MM.1S (cell line): ENCODE results near the gene RAB7A.

Source experiments
- DNase-seq: peaks from one replicate; pipeline ENCODE4 v3.0.0-alpha.2; 2015
- H2AFZ ChIP-seq: fragments of 300-600 bp; sonication (generic); 2 replicates; pipeline ENCODE4 v1.6.0; 2016; ENCODE audit warnings: antibody characterized with exemption, low read length
- H3F3A ChIP-seq: fragments of 300-600 bp; sonication (generic); 2 replicates; pipeline ENCODE4 v1.6.1; 2016; ENCODE audit warnings: mild to moderate bottlenecking, antibody characterized with exemption, low read length, moderate library complexity, mixed read lengths; ENCODE audit not compliant: insufficient read depth
- H3K27ac ChIP-seq: fragments of 300-600 bp; sonication (generic); 2 replicates; pipeline ENCODE4 v1.5.1; 2016; ENCODE audit warnings: mild to moderate bottlenecking, low read length
- H3K27me3 ChIP-seq: fragments of 300-600 bp; sonication (generic); replicated peaks from 2 replicates; pipeline ENCODE4 v1.6.0; 2016; ENCODE audit warnings: low read length; ENCODE audit not compliant: insufficient read depth
- H3K36me3 ChIP-seq: fragments of 300-600 bp; sonication (generic); replicated peaks from 2 replicates; pipeline ENCODE4 v1.6.1; 2016; ENCODE audit warnings: mild to moderate bottlenecking, low read length, mixed read lengths; ENCODE audit not compliant: insufficient read depth
- H3K4me1 ChIP-seq: fragments of 300-600 bp; sonication (generic); 2 replicates; pipeline ENCODE4 v1.6.1; 2016; ENCODE audit warnings: low read length, mixed read lengths
- H3K4me2 ChIP-seq: fragments of 300-600 bp; sonication (generic); 2 replicates; pipeline ENCODE4 v1.6.0; 2016; ENCODE audit warnings: low read depth, low read length
- H3K4me3 ChIP-seq: fragments of 300-600 bp; sonication (generic); 2 replicates; pipeline ENCODE4 v1.5.1; 2016; ENCODE audit warnings: low read length, mixed read lengths
- H3K79me2 ChIP-seq: fragments of 300-600 bp; sonication (generic); 2 replicates; pipeline ENCODE4 v1.6.1; 2016; ENCODE audit warnings: mixed run types, low read length, mixed read lengths
- H3K9ac ChIP-seq: fragments of 300-600 bp; sonication (generic); 2 replicates; pipeline ENCODE4 v1.6.1; 2016; ENCODE audit warnings: low read length, mixed read lengths
- H3K9me2 ChIP-seq: fragments of 300-600 bp; sonication (generic); replicated peaks from 2 replicates; pipeline ENCODE4 v1.6.1; 2016; ENCODE audit warnings: mild to moderate bottlenecking, low read length, mixed read lengths; ENCODE audit not compliant: insufficient read depth
- H3K9me3 ChIP-seq: fragments of 300-600 bp; sonication (generic); replicated peaks from 2 replicates; pipeline ENCODE4 v1.6.1; 2016; ENCODE audit warnings: mild to moderate bottlenecking, low read length, mixed read lengths; ENCODE audit not compliant: insufficient read depth
- H4K20me1 ChIP-seq: fragments of 300-600 bp; sonication (generic); 2 replicates; pipeline ENCODE4 v1.6.1; 2016; ENCODE audit warnings: mild to moderate bottlenecking, low read length, moderate library complexity, mixed read lengths; ENCODE audit not compliant: insufficient read depth
- EZH2 ChIP-seq: fragments of 300-600 bp; sonication (generic); optimal IDR thresholded peaks from 2 replicates; pipeline ENCODE3; 2017; ENCODE audit warnings: low read depth, mild to moderate bottlenecking, antibody characterized with exemption, low read length, mixed read lengths
- EZH2phosphoT487 ChIP-seq: fragments of 300-600 bp; sonication (generic); IDR thresholded peaks from 2 replicates; pipeline ENCODE4 v1.6.1; 2018; ENCODE audit warnings: antibody characterized with exemption, low read length
- TF ChIP-seq, protein P1 (sequence below): fragments of 300-600 bp; sonication (generic); IDR thresholded peaks from 2 replicates; pipeline ENCODE4 v1.5.1; 2016; ENCODE audit warnings: antibody characterized with exemption, low read length, mixed read lengths

Gene RAB7A

DNA sequence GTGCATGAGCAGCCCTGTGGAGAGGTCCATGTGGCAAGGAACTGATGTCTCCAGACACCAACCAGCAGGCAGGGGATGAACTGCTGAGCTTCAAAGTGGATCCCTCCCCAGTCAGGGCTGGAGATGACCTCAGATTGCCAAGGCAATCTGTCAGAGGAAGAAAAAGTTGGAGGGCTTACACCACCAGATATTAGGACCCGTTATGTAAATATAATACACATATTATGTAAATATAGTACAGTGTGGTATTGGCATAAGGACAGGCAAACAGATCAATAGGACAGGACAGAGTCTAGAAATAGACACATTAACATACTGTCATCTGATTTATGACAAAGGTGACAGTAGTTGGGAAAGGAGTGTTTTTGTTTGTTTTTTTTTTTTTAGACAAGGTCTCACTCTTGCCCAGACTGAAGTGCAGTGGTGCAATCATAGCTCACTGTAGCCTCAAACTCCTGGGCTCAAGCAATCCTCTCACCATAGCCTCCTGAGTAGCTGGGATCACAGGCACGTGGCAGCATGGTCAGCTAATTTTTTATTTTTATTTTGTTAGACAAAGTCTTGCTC lies 18.0 kb upstream of the RAB7A start:
- no peak overlapping the region for H3K4me2 ChIP-seq

DNA sequence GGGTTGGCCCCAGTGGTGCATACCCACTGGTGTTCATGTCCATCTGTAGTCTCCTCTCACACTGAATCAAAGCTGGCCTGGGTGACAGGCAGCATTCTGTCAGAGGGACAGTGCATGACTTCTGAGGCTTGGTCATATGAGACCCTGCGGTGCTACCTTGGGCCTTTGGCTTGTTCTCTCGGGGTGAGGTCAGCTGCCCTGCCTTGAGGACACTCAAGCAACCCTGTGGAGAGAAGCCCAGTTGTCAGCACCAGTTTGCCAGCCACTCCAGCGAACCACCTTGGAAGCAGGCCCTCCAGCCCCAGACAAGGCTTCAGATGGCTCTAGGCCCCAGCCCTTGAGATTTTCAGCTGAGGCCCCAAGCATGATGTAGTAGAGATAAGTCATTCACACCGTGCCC lies 16.9 kb upstream of the RAB7A start:
- H3K36me3 ChIP-seq: no peaks in the 10 kb centered on the region
- TF ChIP-seq EZH2phosphoT487 (no peak), EZH2 (no peak)
- TF ChIP-seq, protein P1, sequence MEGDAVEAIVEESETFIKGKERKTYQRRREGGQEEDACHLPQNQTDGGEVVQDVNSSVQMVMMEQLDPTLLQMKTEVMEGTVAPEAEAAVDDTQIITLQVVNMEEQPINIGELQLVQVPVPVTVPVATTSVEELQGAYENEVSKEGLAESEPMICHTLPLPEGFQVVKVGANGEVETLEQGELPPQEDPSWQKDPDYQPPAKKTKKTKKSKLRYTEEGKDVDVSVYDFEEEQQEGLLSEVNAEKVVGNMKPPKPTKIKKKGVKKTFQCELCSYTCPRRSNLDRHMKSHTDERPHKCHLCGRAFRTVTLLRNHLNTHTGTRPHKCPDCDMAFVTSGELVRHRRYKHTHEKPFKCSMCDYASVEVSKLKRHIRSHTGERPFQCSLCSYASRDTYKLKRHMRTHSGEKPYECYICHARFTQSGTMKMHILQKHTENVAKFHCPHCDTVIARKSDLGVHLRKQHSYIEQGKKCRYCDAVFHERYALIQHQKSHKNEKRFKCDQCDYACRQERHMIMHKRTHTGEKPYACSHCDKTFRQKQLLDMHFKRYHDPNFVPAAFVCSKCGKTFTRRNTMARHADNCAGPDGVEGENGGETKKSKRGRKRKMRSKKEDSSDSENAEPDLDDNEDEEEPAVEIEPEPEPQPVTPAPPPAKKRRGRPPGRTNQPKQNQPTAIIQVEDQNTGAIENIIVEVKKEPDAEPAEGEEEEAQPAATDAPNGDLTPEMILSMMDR: no peak
- no peak overlapping the region for H3K4me2 ChIP-seq
- no peak overlapping the region for H3K4me3 ChIP-seq
- no peaks in the 10 kb centered on the region for H3K9me2 ChIP-seq
- no peaks in the 10 kb centered on the region for H3K4me1 ChIP-seq
- DNase-seq: no peak
- H2AFZ ChIP-seq: no peak overlapping the region
- H3K9me3 ChIP-seq: no peaks in the 10 kb centered on the region
- H3K9ac ChIP-seq: no peak overlapping the region
- H3K79me2 ChIP-seq: no peaks in the 10 kb centered on the region
- no peak overlapping the region for H3K27ac ChIP-seq
- H3F3A ChIP-seq: no peaks in the 10 kb centered on the region
- no peaks in the 10 kb centered on the region for H3K27me3 ChIP-seq
- no peaks in the 10 kb centered on the region for H4K20me1 ChIP-seq

More for the DNA sequence above, 18.0 kb upstream of the RAB7A start:
- Histone ChIP-seq H3K9ac (no peak overlapping the region), H3K79me2 (no peaks in the 10 kb centered on the region), H3K36me3 (no peaks in the 10 kb centered on the region), H3K4me3 (no peak overlapping the region), H4K20me1 (no peaks in the 10 kb centered on the region), H2AFZ (no peak overlapping the region), H3K9me3 (no peaks in the 10 kb centered on the region), H3K4me1 (no peaks in the 10 kb centered on the region), H3K27me3 (no peaks in the 10 kb centered on the region), H3K9me2 (no peaks in the 10 kb centered on the region), H3F3A (no peaks in the 10 kb centered on the region), H3K27ac (no peak overlapping the region)
- no peak for DNase-seq
- TF ChIP-seq, protein P1: no peak
- TF ChIP-seq EZH2 (no peak), EZH2phosphoT487 (no peak)

DNA sequence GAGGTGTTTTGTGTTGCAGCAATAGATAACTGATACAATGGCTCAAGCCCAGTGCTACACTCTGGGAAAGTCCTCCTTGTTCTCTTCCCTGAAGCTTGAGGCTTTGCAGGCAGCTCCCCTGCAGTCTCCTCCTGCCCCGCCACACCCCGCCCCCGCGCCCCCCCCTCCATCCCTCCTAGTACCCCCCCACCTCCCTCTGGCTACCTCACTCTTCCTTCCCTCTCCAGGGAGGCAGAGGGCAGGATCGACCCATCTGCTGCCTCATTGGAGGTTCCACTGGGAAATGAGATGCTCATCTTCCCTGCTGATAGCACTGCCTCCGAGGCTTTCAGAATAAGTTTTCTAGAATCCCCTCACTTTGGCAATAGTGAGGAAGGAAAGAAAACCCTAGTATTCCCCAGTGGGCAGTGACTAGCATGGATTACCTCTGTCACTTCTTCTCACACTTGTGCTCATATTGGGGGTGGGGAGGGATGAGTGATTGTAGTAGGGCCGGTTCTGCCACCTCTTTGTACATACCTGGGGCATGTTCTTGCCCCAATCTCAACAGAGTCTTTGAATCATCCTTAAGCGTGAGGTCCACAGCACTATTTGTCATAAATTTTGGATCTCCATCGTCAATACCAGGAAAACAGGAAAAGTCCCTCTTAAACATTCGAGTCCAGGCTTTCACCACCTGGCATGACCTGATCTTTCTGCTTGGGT lies 16.3 kb upstream of the RAB7A start:
- Histone ChIP-seq H3K4me3 (no peak overlapping the region), H3K79me2 (no peaks in the 10 kb centered on the region), H3K9ac (no peak overlapping the region), H3K27ac (no peak overlapping the region), H3K9me2 (no peaks in the 10 kb centered on the region), H3K9me3 (no peaks in the 10 kb centered on the region), H3F3A (no peaks in the 10 kb centered on the region), H4K20me1 (no peaks in the 10 kb centered on the region), H2AFZ (no peak overlapping the region), H3K27me3 (no peaks in the 10 kb centered on the region), H3K4me2 (no peak overlapping the region), H3K36me3 (no peaks in the 10 kb centered on the region), H3K4me1 (no peaks in the 10 kb centered on the region)
- no peak for TF ChIP-seq EZH2
- TF ChIP-seq, protein P1: no peak
- TF ChIP-seq EZH2phosphoT487: no peak
- no peak for DNase-seq
